Measurements from ENCODE around the gene PIK3C2B.

DNA sequence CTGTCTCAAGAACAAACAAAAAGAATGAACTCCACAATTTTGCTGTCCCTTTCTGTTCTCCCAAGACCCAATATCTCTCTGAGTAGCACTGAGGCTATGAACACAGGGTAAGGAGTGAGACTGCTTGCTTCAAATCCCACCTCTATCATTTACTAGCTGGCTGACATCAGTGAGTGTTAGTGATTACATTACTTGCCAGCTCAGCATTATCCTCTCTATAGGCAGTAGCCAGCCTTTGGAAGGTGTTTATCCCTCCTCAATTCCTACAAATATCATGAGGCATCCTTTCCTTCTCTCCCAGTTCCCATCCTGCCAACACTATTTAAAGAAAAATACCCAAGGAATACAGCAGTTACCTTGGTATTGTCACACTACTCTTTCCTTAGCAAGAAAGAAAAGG lies 3.0 kb downstream of the PIK3C2B start:
- TF ChIP-seq, protein P1, sequence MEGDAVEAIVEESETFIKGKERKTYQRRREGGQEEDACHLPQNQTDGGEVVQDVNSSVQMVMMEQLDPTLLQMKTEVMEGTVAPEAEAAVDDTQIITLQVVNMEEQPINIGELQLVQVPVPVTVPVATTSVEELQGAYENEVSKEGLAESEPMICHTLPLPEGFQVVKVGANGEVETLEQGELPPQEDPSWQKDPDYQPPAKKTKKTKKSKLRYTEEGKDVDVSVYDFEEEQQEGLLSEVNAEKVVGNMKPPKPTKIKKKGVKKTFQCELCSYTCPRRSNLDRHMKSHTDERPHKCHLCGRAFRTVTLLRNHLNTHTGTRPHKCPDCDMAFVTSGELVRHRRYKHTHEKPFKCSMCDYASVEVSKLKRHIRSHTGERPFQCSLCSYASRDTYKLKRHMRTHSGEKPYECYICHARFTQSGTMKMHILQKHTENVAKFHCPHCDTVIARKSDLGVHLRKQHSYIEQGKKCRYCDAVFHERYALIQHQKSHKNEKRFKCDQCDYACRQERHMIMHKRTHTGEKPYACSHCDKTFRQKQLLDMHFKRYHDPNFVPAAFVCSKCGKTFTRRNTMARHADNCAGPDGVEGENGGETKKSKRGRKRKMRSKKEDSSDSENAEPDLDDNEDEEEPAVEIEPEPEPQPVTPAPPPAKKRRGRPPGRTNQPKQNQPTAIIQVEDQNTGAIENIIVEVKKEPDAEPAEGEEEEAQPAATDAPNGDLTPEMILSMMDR (conservative IDR thresholded peaks at IDR 0.05): no peak
- TF ChIP-seq ZFX (IDR thresholded peaks at IDR 0.05): no peak
